MM.1S (cell line): ENCODE measurements around the gene PPP6R3.

ENCODE experiments used
- CTCF ChIP-seq: fragments of 300-600 bp; sonication (generic); IDR thresholded peaks from 2 replicates; pipeline ENCODE4 v1.5.1; 2016; ENCODE audit warnings: antibody characterized with exemption, low read length, mixed read lengths
- EZH2phosphoT487 ChIP-seq: fragments of 300-600 bp; sonication (generic); IDR thresholded peaks from 2 replicates; pipeline ENCODE4 v1.6.1; 2018; ENCODE audit warnings: antibody characterized with exemption, low read length

DNA sequence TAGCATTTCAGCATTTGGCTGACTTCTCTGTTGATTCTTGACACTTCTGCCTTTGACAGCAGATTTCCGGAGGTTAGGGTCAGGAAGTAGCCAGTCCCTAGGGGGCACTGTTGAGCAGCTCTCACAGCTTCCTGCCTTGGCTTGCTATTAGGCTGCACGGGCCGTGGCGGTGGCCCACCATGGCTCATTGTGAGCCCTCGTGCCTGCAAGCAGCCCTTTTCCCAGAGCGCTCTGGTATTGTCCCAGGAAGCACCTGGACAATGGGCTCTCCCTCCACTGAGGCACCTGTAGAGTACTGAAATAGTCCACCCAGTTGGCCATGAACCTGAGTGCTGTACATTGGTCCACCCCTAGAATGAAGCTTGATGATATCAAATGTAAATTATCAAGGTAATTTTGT is 123.5 kb downstream of the PPP6R3 start:
- TF ChIP-seq CTCF (peak; percentile 62), EZH2phosphoT487 (no peak)
